GM20000 (cell line): ENCODE measurements around the gene KBTBD13.

Experiments used
- DNase-seq: peaks from one replicate; pipeline ENCODE4 v3.0.0; 2012; ENCODE audit warnings: low spot score
- CTCF ChIP-seq: IDR thresholded peaks from 2 replicates; pipeline ENCODE4 v1.5.1; 2012; ENCODE audit warnings: mild to moderate bottlenecking, control low read depth; ENCODE audit errors: extremely low read depth, missing control alignments

KBTBD13 gene

GRCh38 chr15:65106011-65106590 is 29.6 kb downstream of the KBTBD13 start:
- DNase-seq = no peak
- TF ChIP-seq CTCF = no peak

GRCh38 chr15:65110676-65111292 is 34.2 kb downstream of the KBTBD13 start:
- TF ChIP-seq CTCF = no peak
- no peak for DNase-seq

GRCh38 chr15:65115086-65115485 is 38.5 kb downstream of the KBTBD13 start, which contains the start of gene UBAP1L:
Gene UBAP1L (minus strand): TSS chr15:65115200. CDS start chr15:65106215, 8,985 bp downstream.
- TF ChIP-seq CTCF = no peak
- no peak for DNase-seq

- DNase-seq = no peak
- no peak for TF ChIP-seq CTCF
Measured at GRCh38 chr15:65115542-65115941, 39.0 kb downstream of the KBTBD13 start.
